ENCODE results near the gene KRT77.

KRT77 gene

GRCh38 chr12:52679875-52680274 lies 23.4 kb downstream of the KRT77 start:
- H3K9me3 Mint-ChIP-seq, result no peaks in the 10 kb centered on the region
- no peak overlapping the region for H3K4me3 Mint-ChIP-seq
- H3K4me1 Mint-ChIP-seq, result no peaks in the 10 kb centered on the region
- no peaks in the 10 kb centered on the region for H3K36me3 Mint-ChIP-seq (ENCODE audit: low read depth)
- TF ChIP-seq CTCF (IDR thresholded peaks at IDR 0.05; ENCODE audit: unreplicated experiment in 3 of 3), result no peak
- peaks cover 53% of the 10 kb centered on the region for H3K27me3 Mint-ChIP-seq (ENCODE audit: low read depth)
- no peak overlapping the region for H3K27ac Mint-ChIP-seq

- Mint-ChIP-seq H3K36me3 (ENCODE audit: low read depth) (no peaks in the 10 kb centered on the region), H3K9me3 (no peaks in the 10 kb centered on the region), H3K27me3 (ENCODE audit: low read depth) (peaks cover 39% of the 10 kb centered on the region), H3K27ac (no peak overlapping the region), H3K4me3 (no peak overlapping the region), H3K4me1 (no peaks in the 10 kb centered on the region)
- TF ChIP-seq CTCF (IDR thresholded peaks at IDR 0.05; ENCODE audit: unreplicated experiment in 3 of 3), result no peak
Observed at GRCh38 chr12:52677671-52678070, 25.7 kb downstream of the KRT77 start.

GRCh38 chr12:52677126-52677525 lies 26.2 kb downstream of the KRT77 start:
- TF ChIP-seq CTCF (IDR thresholded peaks at IDR 0.05; ENCODE audit: unreplicated experiment in 3 of 3), result no peak
- Mint-ChIP-seq H3K4me3 (no peak overlapping the region), H3K4me1 (no peaks in the 10 kb centered on the region), H3K27me3 (ENCODE audit: low read depth) (peaks cover 35% of the 10 kb centered on the region), H3K9me3 (no peaks in the 10 kb centered on the region), H3K27ac (no peak overlapping the region), H3K36me3 (ENCODE audit: low read depth) (no peaks in the 10 kb centered on the region)

GRCh38 chr12:52676163-52676562 lies 27.2 kb downstream of the KRT77 start:
- Mint-ChIP-seq H3K4me1 (no peaks in the 10 kb centered on the region), H3K9me3 (no peaks in the 10 kb centered on the region), H3K27ac (no peak overlapping the region), H3K4me3 (no peak overlapping the region), H3K27me3 (ENCODE audit: low read depth) (peaks cover 30% of the 10 kb centered on the region), H3K36me3 (ENCODE audit: low read depth) (no peaks in the 10 kb centered on the region)
- no peak for TF ChIP-seq CTCF (IDR thresholded peaks at IDR 0.05; ENCODE audit: unreplicated experiment in 3 of 3)

GRCh38 chr12:52675301-52675701 lies 28.0 kb downstream of the KRT77 start:
- Mint-ChIP-seq H3K4me3 (no peak overlapping the region), H3K4me1 (no peaks in the 10 kb centered on the region), H3K36me3 (ENCODE audit: low read depth) (no peaks in the 10 kb centered on the region), H3K27me3 (ENCODE audit: low read depth) (peaks cover 27% of the 10 kb centered on the region), H3K9me3 (no peaks in the 10 kb centered on the region), H3K27ac (no peak overlapping the region)
- no peak for TF ChIP-seq CTCF (IDR thresholded peaks at IDR 0.05; ENCODE audit: unreplicated experiment in 3 of 3)

DNA sequence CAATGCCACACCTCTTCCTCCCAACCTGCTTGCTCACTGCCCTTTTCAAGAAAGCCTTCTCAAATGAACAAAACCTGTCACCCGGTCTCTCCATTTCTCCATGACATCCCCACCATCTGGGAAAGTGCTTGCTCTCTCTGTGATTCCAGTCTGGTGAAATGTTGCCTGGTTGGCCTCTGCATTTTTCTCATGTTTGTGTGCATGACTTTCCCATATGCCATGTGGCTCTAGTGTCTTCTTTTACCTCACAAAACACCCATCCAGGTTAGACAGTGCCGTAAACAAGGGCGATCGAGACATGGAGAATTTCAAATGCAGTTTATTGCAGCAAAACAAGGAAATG lies 28.9 kb downstream of the KRT77 start:
- no peaks in the 10 kb centered on the region for H3K4me1 Mint-ChIP-seq
- H3K36me3 Mint-ChIP-seq (ENCODE audit: low read depth), result no peaks in the 10 kb centered on the region
- no peak for TF ChIP-seq CTCF (IDR thresholded peaks at IDR 0.05; ENCODE audit: unreplicated experiment in 3 of 3)
- no peak overlapping the region for H3K27ac Mint-ChIP-seq
- no peaks in the 10 kb centered on the region for H3K9me3 Mint-ChIP-seq
- H3K27me3 Mint-ChIP-seq (ENCODE audit: low read depth), result peaks cover 27% of the 10 kb centered on the region
- H3K4me3 Mint-ChIP-seq, result no peak overlapping the region
